ENCODE measurements around the gene GTF2IRD1. TPM values are rescaled to one million over a fixed set of nuclear protein-coding genes. Genes with fewer than 3 reads are reported as not detected.

The GTF2IRD1 gene
- total and polyA plus RNA-seq, 10 donors, result 2.4 to 6.6 (median 3.6) TPM

- intact Hi-C loops (cut with DNase I; ENCODE audit: low total_unique reads), result no loop called here
- no peak for DNase-seq
These were observed 128.3 kb downstream of the GTF2IRD1 start for GRCh38 chr7:74581916-74582440.

GRCh38 chr7:74582447-74583039 is 128.8 kb downstream of the GTF2IRD1 start:
- H3K27me3 ChIP-seq (replicated peaks in 1 of 7), result no peaks in the 10 kb centered on the region
- 78 to 87% (median 83%) methylated on average over 2 of the region's 2 CpGs for WGBS, 5 donors
- intact Hi-C loops (cut with DNase I; ENCODE audit: low total_unique reads), result no loop called here

More at GRCh38 chr7:74581916-74582440, 128.3 kb downstream of the GTF2IRD1 start:
- H3K4me3 ChIP-seq, result no peak overlapping the region
- H3K36me3 ChIP-seq, result no peaks in the 10 kb centered on the region
- peaks cover 1 to 8% (median 5%) of the 10 kb centered on the region in 6 donors for H3K4me1 ChIP-seq
- H3K27ac ChIP-seq, result no peak overlapping the region
- 85 to 96% (median 93%) methylated on average over 4 to 12 of the region's 12 CpGs for WGBS, 5 donors
- TF ChIP-seq POLR2A (IDR thresholded peaks at IDR 0.05) (no peak), POLR2AphosphoS5 (IDR thresholded peaks at IDR 0.05) (no peak)
- TF ChIP-seq, protein P1, sequence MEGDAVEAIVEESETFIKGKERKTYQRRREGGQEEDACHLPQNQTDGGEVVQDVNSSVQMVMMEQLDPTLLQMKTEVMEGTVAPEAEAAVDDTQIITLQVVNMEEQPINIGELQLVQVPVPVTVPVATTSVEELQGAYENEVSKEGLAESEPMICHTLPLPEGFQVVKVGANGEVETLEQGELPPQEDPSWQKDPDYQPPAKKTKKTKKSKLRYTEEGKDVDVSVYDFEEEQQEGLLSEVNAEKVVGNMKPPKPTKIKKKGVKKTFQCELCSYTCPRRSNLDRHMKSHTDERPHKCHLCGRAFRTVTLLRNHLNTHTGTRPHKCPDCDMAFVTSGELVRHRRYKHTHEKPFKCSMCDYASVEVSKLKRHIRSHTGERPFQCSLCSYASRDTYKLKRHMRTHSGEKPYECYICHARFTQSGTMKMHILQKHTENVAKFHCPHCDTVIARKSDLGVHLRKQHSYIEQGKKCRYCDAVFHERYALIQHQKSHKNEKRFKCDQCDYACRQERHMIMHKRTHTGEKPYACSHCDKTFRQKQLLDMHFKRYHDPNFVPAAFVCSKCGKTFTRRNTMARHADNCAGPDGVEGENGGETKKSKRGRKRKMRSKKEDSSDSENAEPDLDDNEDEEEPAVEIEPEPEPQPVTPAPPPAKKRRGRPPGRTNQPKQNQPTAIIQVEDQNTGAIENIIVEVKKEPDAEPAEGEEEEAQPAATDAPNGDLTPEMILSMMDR (IDR thresholded peaks at IDR 0.05 in 8 of 11, conservative IDR thresholded peaks at IDR 0.05 in 3 of 11), result no peak
- no peaks in the 10 kb centered on the region for H3K27me3 ChIP-seq (replicated peaks in 1 of 7)
- H3K9me3 ChIP-seq, result no peaks in the 10 kb centered on the region

DNA sequence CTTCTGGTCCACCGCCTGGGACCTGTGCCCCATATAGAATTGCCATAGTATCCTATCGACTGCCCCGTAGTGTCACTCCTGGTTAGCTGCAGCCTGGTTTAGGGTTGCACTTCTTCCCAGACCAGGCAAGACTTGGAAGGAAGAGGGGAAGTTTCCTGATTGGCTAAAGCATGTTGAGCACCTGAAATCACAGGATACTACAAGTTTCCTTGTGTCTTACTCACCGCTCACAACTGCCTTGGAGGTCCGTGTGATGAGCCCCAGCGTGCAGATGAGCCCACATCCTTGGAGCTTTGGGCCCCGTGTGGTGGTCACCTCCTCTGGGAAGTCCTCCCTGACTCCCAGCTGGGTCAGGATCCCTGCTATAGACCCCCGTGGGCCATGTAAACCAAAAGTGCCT is 129.9 kb downstream of the GTF2IRD1 start:
- 83 to 96% (median 92%) methylated on average over 7 to 8 of the region's 8 CpGs for WGBS, 5 donors
- no peaks in the 10 kb centered on the region for H3K36me3 ChIP-seq
- no peaks in the 10 kb centered on the region for H3K9me3 ChIP-seq
- TF ChIP-seq POLR2A (IDR thresholded peaks at IDR 0.05), result no peak
- peaks cover 7 to 18% (median 12%) of the 10 kb centered on the region in 6 donors for H3K4me1 ChIP-seq
- intact Hi-C loops (cut with DNase I; ENCODE audit: low total_unique reads), result no loop called here
- no peaks in the 10 kb centered on the region for H3K27me3 ChIP-seq (replicated peaks in 1 of 7)
- no peak overlapping the region for H3K27ac ChIP-seq
- no peak overlapping the region for H3K4me3 ChIP-seq
- DNase-seq, result no peak

More at GRCh38 chr7:74582447-74583039, 128.8 kb downstream of the GTF2IRD1 start:
- H3K4me3 ChIP-seq, result no peak overlapping the region
- H3K9me3 ChIP-seq, result no peaks in the 10 kb centered on the region
- DNase-seq, result no peak
- H3K36me3 ChIP-seq, result no peaks in the 10 kb centered on the region
- TF ChIP-seq, protein P1 (IDR thresholded peaks at IDR 0.05 in 8 of 11, conservative IDR thresholded peaks at IDR 0.05 in 3 of 11), result no peak
- TF ChIP-seq POLR2AphosphoS5 (IDR thresholded peaks at IDR 0.05) (no peak), POLR2A (IDR thresholded peaks at IDR 0.05) (no peak)
- peaks cover 7 to 14% (median 10%) of the 10 kb centered on the region in 6 donors for H3K4me1 ChIP-seq
- no peak overlapping the region for H3K27ac ChIP-seq

DNA sequence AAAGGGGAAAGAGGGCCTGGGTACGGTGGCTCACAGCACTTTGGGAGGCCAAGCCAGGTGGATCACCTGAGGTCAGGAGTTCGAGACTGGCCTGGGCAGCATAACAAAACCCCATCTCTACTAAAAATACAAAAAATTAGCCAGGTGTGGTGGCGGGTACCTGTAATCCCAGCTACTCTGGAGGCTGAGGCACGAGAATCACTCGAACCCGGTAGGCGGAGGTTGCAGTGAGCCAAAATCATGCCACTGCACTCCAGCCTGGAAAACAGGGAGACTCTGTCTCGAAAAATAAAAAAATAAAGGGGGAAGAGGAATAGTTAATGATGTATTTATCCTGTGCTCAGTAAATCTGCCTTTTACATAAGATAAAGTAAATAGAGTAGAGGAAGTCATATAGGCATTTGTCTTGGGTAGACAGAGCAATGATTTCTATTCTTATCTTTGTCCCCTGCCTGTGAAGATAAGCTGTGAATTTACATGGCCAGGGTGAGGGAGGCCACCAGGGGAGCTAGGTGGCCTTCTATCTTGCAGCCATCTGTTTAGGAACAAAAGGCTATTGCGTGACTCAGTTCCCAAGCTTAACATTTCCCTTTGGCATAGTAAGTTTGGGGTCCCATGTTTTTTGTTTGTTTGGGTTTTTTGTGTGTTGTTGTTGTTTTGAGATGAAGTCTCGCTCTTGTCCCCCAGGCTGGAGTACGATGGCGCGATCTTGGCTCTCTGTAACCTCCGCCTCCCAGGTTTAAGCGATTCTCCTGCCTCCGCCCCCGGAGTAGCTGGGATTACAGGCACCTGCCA is 130.7 kb downstream of the GTF2IRD1 start:
- 94 to 96% (median 96%) methylated on average over 17 of the region's 17 CpGs for WGBS, 5 donors

More for the DNA sequence above, 130.7 kb downstream of the GTF2IRD1 start:
- no peaks in the 10 kb centered on the region for H3K36me3 ChIP-seq
- H3K27me3 ChIP-seq (replicated peaks in 1 of 7), result no peaks in the 10 kb centered on the region
- no peak for DNase-seq
- no peak overlapping the region for H3K27ac ChIP-seq
- intact Hi-C loops (cut with DNase I; ENCODE audit: low total_unique reads), result no loop called here
- H3K4me1 ChIP-seq, result peaks cover 7 to 18% (median 12%) of the 10 kb centered on the region in 6 donors
- no peak overlapping the region for H3K4me3 ChIP-seq
- H3K9me3 ChIP-seq, result no peaks in the 10 kb centered on the region
- TF ChIP-seq POLR2A (IDR thresholded peaks at IDR 0.05) (no peak), POLR2AphosphoS5 (IDR thresholded peaks at IDR 0.05) (no peak)
- TF ChIP-seq, protein P1 (IDR thresholded peaks at IDR 0.05 in 8 of 11, conservative IDR thresholded peaks at IDR 0.05 in 3 of 11), result no peak

All from spleen (tissue), 11 donors.